Bronchial epithelial cell (primary cell): ENCODE results near the gene STARD13. TPM values are rescaled to one million over a fixed set of nuclear protein-coding genes. Genes with fewer than 3 reads are reported as not detected.

Source experiments
- DNase-seq: peaks from one replicate; pipeline ENCODE4 v3.0.0-alpha.2; 2010; ENCODE audit warnings: low read depth
- FAIRE-seq: peaks from 2 replicates; lab custom pipeline; 2011; peaks lifted over from hg19 to GRCh38; lab: Jason Lieb, UNC
- H3K27me3 ChIP-seq: 2 replicates; pipeline ENCODE4 v1.5.1; 2011; ENCODE audit warnings: low read length; ENCODE audit not compliant: control insufficient read depth, insufficient read depth
- H3K36me3 ChIP-seq: 2 replicates; pipeline ENCODE4 v1.5.1; 2011; ENCODE audit warnings: low read length; ENCODE audit not compliant: control insufficient read depth, insufficient read depth
- H3K4me3 ChIP-seq: 2 replicates; pipeline ENCODE4 v1.5.1; 2011; ENCODE audit warnings: mild to moderate bottlenecking, low read depth, low read length, control low read depth
- total RNA-seq: library from RNA; depleted of rRNA; stranded (reverse); fragments of >200 nt; gene quantifications from 2 replicates; pipeline ENCODE4 v1.2.1, GENCODE V29; 2014
- TF ChIP-seq, protein P1 (sequence below): IDR thresholded peaks from 2 replicates; pipeline ENCODE4 v1.5.1; 2011; ENCODE audit warnings: mild to moderate bottlenecking, moderate library complexity, low read length, control low read depth, inconsistent platforms; ENCODE audit not compliant: insufficient read depth, severe bottlenecking

Gene STARD13
- total RNA-seq, 1 donor from 2014 or later: 2.1 TPM

- Histone ChIP-seq H3K27me3 (no peaks in the 10 kb centered on the region), H3K36me3 (peaks cover 1% of the 10 kb centered on the region), H3K4me3 (no peak overlapping the region)
- TF ChIP-seq, protein P1, sequence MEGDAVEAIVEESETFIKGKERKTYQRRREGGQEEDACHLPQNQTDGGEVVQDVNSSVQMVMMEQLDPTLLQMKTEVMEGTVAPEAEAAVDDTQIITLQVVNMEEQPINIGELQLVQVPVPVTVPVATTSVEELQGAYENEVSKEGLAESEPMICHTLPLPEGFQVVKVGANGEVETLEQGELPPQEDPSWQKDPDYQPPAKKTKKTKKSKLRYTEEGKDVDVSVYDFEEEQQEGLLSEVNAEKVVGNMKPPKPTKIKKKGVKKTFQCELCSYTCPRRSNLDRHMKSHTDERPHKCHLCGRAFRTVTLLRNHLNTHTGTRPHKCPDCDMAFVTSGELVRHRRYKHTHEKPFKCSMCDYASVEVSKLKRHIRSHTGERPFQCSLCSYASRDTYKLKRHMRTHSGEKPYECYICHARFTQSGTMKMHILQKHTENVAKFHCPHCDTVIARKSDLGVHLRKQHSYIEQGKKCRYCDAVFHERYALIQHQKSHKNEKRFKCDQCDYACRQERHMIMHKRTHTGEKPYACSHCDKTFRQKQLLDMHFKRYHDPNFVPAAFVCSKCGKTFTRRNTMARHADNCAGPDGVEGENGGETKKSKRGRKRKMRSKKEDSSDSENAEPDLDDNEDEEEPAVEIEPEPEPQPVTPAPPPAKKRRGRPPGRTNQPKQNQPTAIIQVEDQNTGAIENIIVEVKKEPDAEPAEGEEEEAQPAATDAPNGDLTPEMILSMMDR: no peak
- FAIRE-seq (no peak), DNase-seq (no peak)
Measured at GRCh38 chr13:33105387-33106005, 180.1 kb downstream of the STARD13 start.

- no peak for FAIRE-seq
Measured at GRCh38 chr13:33103457-33103856, 182.1 kb downstream of the STARD13 start.

GRCh38 chr13:33101835-33102234 is 183.7 kb downstream of the STARD13 start:
- H3K27me3 ChIP-seq: no peaks in the 10 kb centered on the region
- peaks cover 1% of the 10 kb centered on the region for H3K36me3 ChIP-seq
- no peak for DNase-seq
- no peak overlapping the region for H3K4me3 ChIP-seq
- TF ChIP-seq, protein P1: no peak
- FAIRE-seq: no peak

More at GRCh38 chr13:33103457-33103856, 182.1 kb downstream of the STARD13 start:
- no peak for DNase-seq
- Histone ChIP-seq H3K4me3 (no peak overlapping the region), H3K27me3 (no peaks in the 10 kb centered on the region), H3K36me3 (peaks cover 1% of the 10 kb centered on the region)
- TF ChIP-seq, protein P1: no peak

DNA sequence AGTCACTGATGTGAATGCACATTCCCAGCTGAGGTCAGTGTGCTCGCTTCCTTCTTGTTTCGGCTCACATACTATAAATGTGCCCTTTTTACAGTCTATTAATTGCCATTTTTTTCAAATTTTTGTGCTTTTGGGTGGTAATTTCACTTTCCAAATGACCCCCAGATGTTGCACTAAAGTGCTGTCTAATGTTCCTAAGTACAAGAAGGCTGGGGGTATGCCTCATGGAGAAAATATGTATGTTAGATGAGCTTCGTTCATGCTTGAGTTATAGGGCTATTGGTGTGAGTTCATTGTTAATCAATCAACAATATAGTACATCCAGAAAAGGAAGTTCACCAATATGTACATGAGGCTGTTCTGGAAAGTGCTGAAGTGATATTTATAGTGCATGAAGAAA is 184.7 kb downstream of the STARD13 start:
- Histone ChIP-seq H3K4me3 (no peak overlapping the region), H3K27me3 (no peaks in the 10 kb centered on the region), H3K36me3 (no peaks in the 10 kb centered on the region)
- FAIRE-seq (no peak), DNase-seq (no peak)
- TF ChIP-seq, protein P1: no peak

DNA sequence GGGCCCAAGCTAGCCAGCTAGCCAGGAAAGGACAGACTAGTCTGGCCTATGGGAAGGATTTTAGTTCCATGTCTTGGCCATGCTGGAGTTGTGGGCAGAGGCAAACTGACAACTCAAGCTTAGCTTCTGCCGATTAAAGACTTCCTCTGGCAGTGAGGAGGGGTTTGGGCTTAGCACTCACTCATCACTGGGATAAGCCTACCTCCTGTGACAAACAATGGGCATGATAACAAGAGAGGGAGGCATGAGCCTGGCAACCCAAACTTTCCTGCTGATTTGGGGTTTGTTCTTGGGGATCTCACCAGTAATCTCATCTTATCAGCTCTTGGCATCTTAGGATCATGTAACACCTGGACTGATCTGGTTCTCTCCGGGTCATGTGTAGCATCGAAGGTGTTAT is 185.7 kb downstream of the STARD13 start:
- no peaks in the 10 kb centered on the region for H3K36me3 ChIP-seq
- FAIRE-seq: peak; percentile 83
- no peak for DNase-seq
- H3K4me3 ChIP-seq: no peak overlapping the region
- TF ChIP-seq, protein P1: no peak
- H3K27me3 ChIP-seq: no peaks in the 10 kb centered on the region
